H9 (cell line): Measurements from ENCODE around the gene NR2F1-AS1. TPM values are rescaled to one million over a fixed set of nuclear protein-coding genes. Genes with fewer than 3 reads are reported as not detected.

ENCODE experiments used
- DNase-seq: peaks from one replicate; pipeline ENCODE4 v3.0.0-alpha.2; 2017
- H2AFZ ChIP-seq: one replicate; pipeline ENCODE4 v1.6.1; 2013; ENCODE audit warnings: mild to moderate bottlenecking, low read length, control low read depth, moderate library complexity
- H2AK5ac ChIP-seq: 2 replicates; pipeline ENCODE4 v1.6.1; 2013; ENCODE audit warnings: low read length, control low read depth, mixed read lengths; ENCODE audit not compliant: insufficient read length
- H2BK120ac ChIP-seq: one replicate; pipeline ENCODE4 v1.6.1; 2013; ENCODE audit warnings: low read depth, mild to moderate bottlenecking, low read length, control low read depth, inconsistent platforms; ENCODE audit not compliant: poor library complexity, severe bottlenecking
- H2BK12ac ChIP-seq: 2 replicates; pipeline ENCODE4 v1.6.1; 2013; ENCODE audit warnings: low read length, control low read depth, mixed read lengths, low read depth; ENCODE audit not compliant: insufficient read length
- H2BK15ac ChIP-seq: 2 replicates; pipeline ENCODE4 v1.6.1; 2013; ENCODE audit warnings: low read depth, low read length, control low read depth
- H2BK20ac ChIP-seq: one replicate; pipeline ENCODE4 v1.6.1; 2013; ENCODE audit warnings: low read depth, mild to moderate bottlenecking, low read length, control low read depth, inconsistent platforms; ENCODE audit not compliant: poor library complexity, severe bottlenecking
- H2BK5ac ChIP-seq: 2 replicates; pipeline ENCODE4 v1.6.1; 2013; ENCODE audit warnings: low read length, control low read depth, mixed read lengths; ENCODE audit not compliant: insufficient read length
- H3K14ac ChIP-seq: 2 replicates; pipeline ENCODE4 v1.6.1; 2013; ENCODE audit warnings: low read length, control low read depth; ENCODE audit not compliant: insufficient read depth
- H3K18ac ChIP-seq: 2 replicates; pipeline ENCODE4 v1.6.1; 2013; ENCODE audit warnings: low read depth, mild to moderate bottlenecking, mixed read lengths, low read length, control low read depth; ENCODE audit not compliant: insufficient read length
- H3K23ac ChIP-seq: 2 replicates; pipeline ENCODE4 v1.6.1; 2013; ENCODE audit warnings: low read length, control low read depth, mixed read lengths, low read depth; ENCODE audit not compliant: insufficient read length
- H3K23me2 ChIP-seq: 2 replicates; pipeline ENCODE4 v1.6.1; 2013; ENCODE audit warnings: low read depth, mild to moderate bottlenecking, mixed read lengths, low read length, control low read depth; ENCODE audit not compliant: insufficient read length, poor library complexity, severe bottlenecking
- H3K27ac ChIP-seq: 2 replicates; pipeline ENCODE4 v1.5.1; 2013; ENCODE audit warnings: low read length, control low read depth, mixed read lengths, low read depth; ENCODE audit not compliant: insufficient read length
- H3K27me3 ChIP-seq: 2 replicates; pipeline ENCODE4 v1.6.1; 2013; ENCODE audit warnings: low read length, control low read depth, inconsistent platforms; ENCODE audit not compliant: insufficient read depth
- H3K4ac ChIP-seq: 2 replicates; pipeline ENCODE4 v1.6.1; 2013; ENCODE audit warnings: low read depth, mild to moderate bottlenecking, control low read depth, inconsistent platforms, low read length, moderate library complexity
- H3K4me1 ChIP-seq: 2 replicates; pipeline ENCODE4 v1.6.1; 2013; ENCODE audit warnings: low read length, control low read depth, inconsistent platforms; ENCODE audit not compliant: insufficient read depth
- H3K4me2 ChIP-seq: 2 replicates; pipeline ENCODE4 v1.6.1; 2013; ENCODE audit warnings: low read length, control low read depth, mixed read lengths; ENCODE audit not compliant: insufficient read length, insufficient read depth
- H3K56ac ChIP-seq: 2 replicates; pipeline ENCODE4 v1.6.1; 2013; ENCODE audit warnings: low read depth, mild to moderate bottlenecking, mixed read lengths, low read length, control low read depth; ENCODE audit not compliant: insufficient read length
- H3K79me1 ChIP-seq: 2 replicates; pipeline ENCODE4 v1.6.1; 2013; ENCODE audit warnings: low read depth, mild to moderate bottlenecking, moderate library complexity, low read length, control low read depth, inconsistent platforms; ENCODE audit not compliant: insufficient read depth, poor library complexity, severe bottlenecking
- H3K79me2 ChIP-seq: 2 replicates; pipeline ENCODE4 v1.6.1; 2013; ENCODE audit warnings: low read length, control low read depth, inconsistent platforms; ENCODE audit not compliant: insufficient read depth
- H3K9ac ChIP-seq: 2 replicates; pipeline ENCODE4 v1.6.1; 2013; ENCODE audit warnings: low read length, control low read depth, mixed read lengths; ENCODE audit not compliant: insufficient read length; ENCODE audit errors: extremely low read depth
- H3K9me3 ChIP-seq: one replicate; pipeline ENCODE4 v1.6.1; 2013; ENCODE audit warnings: low read depth, low read length, inconsistent platforms; ENCODE audit not compliant: control insufficient read depth
- H3T11ph ChIP-seq: one replicate; pipeline ENCODE4 v1.6.1; 2013; ENCODE audit warnings: mild to moderate bottlenecking, low read length, control low read depth, inconsistent platforms
- H4K20me1 ChIP-seq: one replicate; pipeline ENCODE4 v1.6.1; 2013; ENCODE audit not compliant: control insufficient read depth, insufficient read length, insufficient read depth
- H4K5ac ChIP-seq: 2 replicates; pipeline ENCODE4 v1.6.1; 2013; ENCODE audit warnings: low read depth, mild to moderate bottlenecking, mixed read lengths, low read length, control low read depth; ENCODE audit not compliant: insufficient read length
- H4K8ac ChIP-seq: replicated peaks from 2 replicates; pipeline ENCODE4 v1.6.1; 2013; ENCODE audit warnings: low read length, control low read depth, mixed read lengths, low read depth; ENCODE audit not compliant: insufficient read length
- H4K91ac ChIP-seq: 2 replicates; pipeline ENCODE4 v1.6.1; 2013; ENCODE audit warnings: low read depth, mild to moderate bottlenecking, moderate library complexity, mixed read lengths, low read length, control low read depth; ENCODE audit not compliant: insufficient read length
- H3K27ac Mint-ChIP-seq, 3 experiments: 2 replicates in 2 of 3; 3 replicates in 1 of 3; pipeline ENCODE4 v1.8.0; 2020 to 2021; ENCODE audit warnings: mixed read lengths in 3 of 3, mild to moderate bottlenecking in 1 of 3, moderate library complexity in 1 of 3
- H3K27me3 Mint-ChIP-seq: 2 replicates; pipeline ENCODE4 v1.8.0; 2021; ENCODE audit warnings: low read depth, mild to moderate bottlenecking, moderate library complexity, mixed read lengths
- H3K36me3 Mint-ChIP-seq, 3 experiments: 2 replicates in 2 of 3; 3 replicates in 1 of 3; pipeline ENCODE4 v1.8.0; 2020 to 2021; ENCODE audit warnings: low read depth in 3 of 3, mixed read lengths in 3 of 3; ENCODE audit not compliant: insufficient read depth in 1 of 3
- H3K4me1 Mint-ChIP-seq, 2 experiments: 2 replicates each; pipeline ENCODE4 v1.8.0; 2020; ENCODE audit warnings: mixed read lengths in 2 of 2
- H3K4me3 Mint-ChIP-seq, 2 experiments: 2 replicates in 1 of 2; 3 replicates in 1 of 2; pipeline ENCODE4 v1.8.0; 2020 to 2021; ENCODE audit warnings: mild to moderate bottlenecking in 2 of 2, mixed read lengths in 2 of 2, moderate library complexity in 1 of 2
- H3K9me3 Mint-ChIP-seq, 2 experiments: 2 replicates in 1 of 2; 3 replicates in 1 of 2; pipeline ENCODE4 v1.8.0; 2020; ENCODE audit warnings: mild to moderate bottlenecking in 2 of 2, mixed read lengths in 2 of 2, moderate library complexity in 1 of 2
- CTCF ChIP-seq: fragments of 200-600 bp; sonication (generic); conservative IDR thresholded peaks from 3 replicates; pipeline ENCODE4 v1.8.0; 2021; ENCODE audit warnings: antibody characterized with exemption, mild to moderate bottlenecking
- WGBS: extraction: QIAGEN DNeasy Blood & Tissue Kit; methylation state at CpG from one replicate; pipeline ENCODE4 v1.1.7; 2013; ENCODE audit warnings: missing lambda C conversion rate, low lambda C conversion rate, mixed read lengths; ENCODE audit not compliant: insufficient read length; ENCODE audit errors: extremely low coverage; 5-methylcytosine and 5-hydroxymethylcytosine counted together
- total RNA-seq: library from RNA; stranded (reverse); gene quantifications from 2 replicates; pipeline ENCODE4 v1.2.1, GENCODE V29; 2021

The NR2F1-AS1 gene
- total RNA-seq, 1 experiment from 2014 or later = 1.9 TPM

GRCh38 chr5:93425096-93425495 is 155.9 kb downstream of the NR2F1-AS1 start:
- H3K27ac Mint-ChIP-seq = no peak overlapping the region
- Histone ChIP-seq H4K5ac (no peak overlapping the region), H2BK15ac (no peak overlapping the region), H3K18ac (no peak overlapping the region), H3K56ac (no peak overlapping the region), H3K4ac (no peak overlapping the region), H3K79me2 (no peaks in the 10 kb centered on the region), H3K9me3 (no peaks in the 10 kb centered on the region), H3K23ac (no peak overlapping the region), H4K8ac (no peak overlapping the region), H3K23me2 (no peaks in the 10 kb centered on the region), H3K79me1 (no peaks in the 10 kb centered on the region), H3K14ac (no peak overlapping the region), H3T11ph (no peak overlapping the region), H2BK5ac (no peak overlapping the region), H3K27me3 (no peaks in the 10 kb centered on the region), H2AFZ (no peak overlapping the region), H3K4me2 (no peak overlapping the region), H3K4me1 (peaks cover 15% of the 10 kb centered on the region), H2BK12ac (no peak overlapping the region), H3K27ac (no peak overlapping the region), H4K91ac (no peak overlapping the region), H4K20me1 (no peaks in the 10 kb centered on the region), H2BK120ac (no peak overlapping the region), H3K9ac (no peak overlapping the region), H2AK5ac (no peak overlapping the region), H2BK20ac (no peak overlapping the region)
- no peaks in the 10 kb centered on the region for H3K27me3 Mint-ChIP-seq
- TF ChIP-seq CTCF = no peak
- no peaks in the 10 kb centered on the region; a peak in 1 of 7 replicates for H3K36me3 Mint-ChIP-seq
- DNase-seq = no peak
- WGBS = no CpG with 5 or more reads among the region's 6 CpGs
- no peaks in the 10 kb centered on the region for H3K9me3 Mint-ChIP-seq
- H3K4me1 Mint-ChIP-seq = peaks cover 52 to 59% of the 10 kb centered on the region in 2 experiments
- no peak overlapping the region for H3K4me3 Mint-ChIP-seq
